ENCODE results near the gene KLC1. TPM values are rescaled to one million over a fixed set of nuclear protein-coding genes. Genes with fewer than 3 reads are reported as not detected.
A peak's percentile ranks its signal among the peaks of the same experiment; 100 is the strongest.

KLC1 gene
- total RNA-seq, 2 donors from 2014 or later, result 78.1 to 112 TPM

GRCh38 chr14:103714063-103714724 is 85.2 kb downstream of the KLC1 start:
- Histone ChIP-seq H3K4me1 (peaks cover 11% of the 10 kb centered on the region), H3K9ac (ENCODE audit: low read depth in 2 of 2, low read length in 2 of 2) (peak overlapping the region in 1 of 2 donors; percentile 56), H3K4me3 (peak overlapping the region; percentile 90), H3K27me3 (no peaks in the 10 kb centered on the region), H3K36me3 (no peaks in the 10 kb centered on the region), H3K9me3 (no peaks in the 10 kb centered on the region), H3K27ac (no peak overlapping the region)
- TF ChIP-seq CTCF (IDR thresholded peaks at IDR 0.05), result no peak
- intact Hi-C loops (cut with DNase I), result no loop called here
- DNase-seq, result no peak

GRCh38 chr14:103715052-103716000 is 86.3 kb downstream of the KLC1 start, which contains the start of the genes XRCC3 and ZFYVE21:
Gene XRCC3 (minus strand): TSS chr14:103715451. CDS start chr14:103711087, 4,364 bp downstream.
Gene ZFYVE21 (plus strand): TSS chr14:103715810. CDS start chr14:103715842, 32 bp downstream.
- no peak for TF ChIP-seq CTCF (IDR thresholded peaks at IDR 0.05)
- H3K27me3 ChIP-seq, result no peaks in the 10 kb centered on the region
- peak within 1 kb of the TSS; percentile 76 to 79 for H3K9ac ChIP-seq (ENCODE audit: low read depth in 2 of 2, low read length in 2 of 2)
- peak within 1 kb of the TSS; percentile 73 for H3K27ac ChIP-seq
- no peaks in the 10 kb centered on the region for H3K36me3 ChIP-seq
- intact Hi-C loops (cut with DNase I), result no loop called here
- peaks cover 11% of the 10 kb centered on the region for H3K4me1 ChIP-seq
- H3K9me3 ChIP-seq, result no peaks in the 10 kb centered on the region
- DNase-seq, result peak; percentile 100
- peak within 1 kb of the TSS; percentile 90 for H3K4me3 ChIP-seq

- Histone ChIP-seq H3K4me3 (peak overlapping the region; percentile 88), H3K9me3 (no peaks in the 10 kb centered on the region), H3K4me1 (peaks cover 11% of the 10 kb centered on the region), H3K27me3 (no peaks in the 10 kb centered on the region), H3K27ac (peak overlapping the region; percentile 73), H3K9ac (ENCODE audit: low read depth in 2 of 2, low read length in 2 of 2) (peak overlapping the region; percentile 76 to 79), H3K36me3 (no peaks in the 10 kb centered on the region)
- intact Hi-C loops (cut with DNase I), result no loop called here
- peak; percentile 59 for DNase-seq
- no peak for TF ChIP-seq CTCF (IDR thresholded peaks at IDR 0.05)
Measured at GRCh38 chr14:103716091-103716801, 87.2 kb downstream of the KLC1 start.

- intact Hi-C loops (cut with DNase I), result no loop called here
- TF ChIP-seq CTCF (IDR thresholded peaks at IDR 0.05), result no peak
- Histone ChIP-seq H3K36me3 (no peaks in the 10 kb centered on the region), H3K9ac (ENCODE audit: low read depth in 2 of 2, low read length in 2 of 2) (peak overlapping the region; percentile 76 to 79), H3K4me3 (peak overlapping the region; percentile 88), H3K9me3 (no peaks in the 10 kb centered on the region), H3K27ac (no peak overlapping the region), H3K4me1 (peaks cover 6% of the 10 kb centered on the region), H3K27me3 (no peaks in the 10 kb centered on the region)
- no peak for DNase-seq
Measured at GRCh38 chr14:103716899-103717411, 87.9 kb downstream of the KLC1 start.

- Histone ChIP-seq H3K9ac (ENCODE audit: low read depth in 2 of 2, low read length in 2 of 2) (no peak overlapping the region), H3K4me3 (no peak overlapping the region), H3K4me1 (peaks cover 13% of the 10 kb centered on the region), H3K27me3 (no peaks in the 10 kb centered on the region), H3K9me3 (no peaks in the 10 kb centered on the region), H3K27ac (no peak overlapping the region), H3K36me3 (no peaks in the 10 kb centered on the region)
- TF ChIP-seq CTCF (IDR thresholded peaks at IDR 0.05), result no peak
- intact Hi-C loops (cut with DNase I), result no loop called here
- DNase-seq, result no peak
Measured at GRCh38 chr14:103718572-103718971, 89.6 kb downstream of the KLC1 start.

Data from colonic mucosa (tissue), 4 donors.